H1 (cell line): ENCODE results near the gene CACNB2. TPM values are rescaled to one million over a fixed set of nuclear protein-coding genes. Genes with fewer than 3 reads are reported as not detected.

ENCODE experiments used
- CTCF ChIA-PET: fragments of 300-600 bp; sonication (Branson Sonifier 250); formaldehyde crosslinking; loops from one replicate; lab custom pipeline; 2021; ENCODE audit not compliant: partially characterized antibody; lab: Charles Lee
- POLR2A ChIA-PET: fragments of 300-600 bp; sonication (Branson Sonifier 250); formaldehyde crosslinking; loops from one replicate; lab custom pipeline; 2021; ENCODE audit warnings: inconsistent platforms; ENCODE audit not compliant: partially characterized antibody; lab: Charles Lee
- DNase-seq, 2 experiments: peaks; one replicate each; pipeline versions ENCODE4 v3.0.0 to v3.0.0-alpha.2; 2010 to 2022; ENCODE audit warnings: low spot score in 2 of 2, low read depth in 1 of 2, mixed read lengths in 1 of 2
- FAIRE-seq: peaks from 2 replicates; lab custom pipeline; 2011; peaks lifted over from hg19 to GRCh38; lab: Jason Lieb, UNC
- H2AFZ ChIP-seq: 2 replicates; pipeline ENCODE4 v1.8.1; 2012; ENCODE audit warnings: low read length, inconsistent platforms
- H2AK5ac ChIP-seq: 2 replicates; pipeline ENCODE4 v1.6.1; 2013; ENCODE audit warnings: low read depth, low read length
- H2BK120ac ChIP-seq: replicated peaks from 2 replicates; pipeline ENCODE3; 2013; ENCODE audit warnings: low read depth, low read length, inconsistent platforms
- H2BK12ac ChIP-seq: 2 replicates; pipeline ENCODE4 v1.6.1; 2013; ENCODE audit warnings: low read depth, low read length
- H2BK15ac ChIP-seq: 2 replicates; pipeline ENCODE4 v1.6.1; 2013; ENCODE audit warnings: low read length
- H2BK20ac ChIP-seq: 2 replicates; pipeline ENCODE4 v1.6.1; 2013; ENCODE audit warnings: low read length
- H2BK5ac ChIP-seq: 2 replicates; pipeline ENCODE4 v1.6.1; 2013; ENCODE audit warnings: low read depth, low read length
- H3K14ac ChIP-seq: 2 replicates; pipeline ENCODE4 v1.6.1; 2013; ENCODE audit warnings: inconsistent platforms; ENCODE audit not compliant: insufficient read length
- H3K18ac ChIP-seq: 2 replicates; pipeline ENCODE4 v1.6.1; 2013; ENCODE audit warnings: low read length; ENCODE audit errors: extremely low read depth
- H3K23ac ChIP-seq: 2 replicates; pipeline ENCODE4 v1.6.1; 2013; ENCODE audit warnings: inconsistent platforms; ENCODE audit not compliant: insufficient read length
- H3K23me2 ChIP-seq: 2 replicates; pipeline ENCODE4 v1.6.1; 2013; ENCODE audit warnings: low read depth, low read length
- H3K27ac ChIP-seq: 2 replicates; pipeline ENCODE4 v1.6.1; 2011; ENCODE audit warnings: low read depth, low read length, inconsistent platforms
- H3K27me3 ChIP-seq, 4 experiments: replicated peaks in 1 of 4; 1 replicate in 1 of 4; 2 replicates in 3 of 4; pipeline versions ENCODE4 v1.6.1 to v1.8.1; 2011 to 2013; ENCODE audit warnings: low read length in 3 of 4, mild to moderate bottlenecking in 3 of 4, inconsistent platforms in 2 of 4, mixed read lengths in 2 of 4, moderate library complexity in 1 of 4; ENCODE audit not compliant: control insufficient read depth in 3 of 4, insufficient read depth in 3 of 4; ENCODE audit errors: extremely low read depth in 1 of 4
- H3K36me3 ChIP-seq, 4 experiments: 2 replicates each; pipeline versions ENCODE4 v1.6.1 to v1.8.1; 2011 to 2013; ENCODE audit warnings: mild to moderate bottlenecking in 4 of 4, low read length in 3 of 4, moderate library complexity in 2 of 4, control low read depth in 1 of 4, inconsistent platforms in 1 of 4; ENCODE audit not compliant: insufficient read depth in 4 of 4, control insufficient read depth in 2 of 4
- H3K4ac ChIP-seq: replicated peaks from 2 replicates; pipeline ENCODE3; 2013; ENCODE audit warnings: low read length, low read depth, mixed read lengths, inconsistent platforms; ENCODE audit not compliant: insufficient read length
- H3K4me1 ChIP-seq, 4 experiments: replicated peaks in 1 of 4; 1 replicate in 1 of 4; 2 replicates in 3 of 4; pipeline versions ENCODE4 v1.6.1 to v1.8.1; 2011 to 2013; ENCODE audit warnings: low read length in 3 of 4, inconsistent platforms in 2 of 4, mixed read lengths in 1 of 4; ENCODE audit not compliant: insufficient read depth in 4 of 4, control insufficient read depth in 3 of 4
- H3K4me2 ChIP-seq, 2 experiments: 2 replicates each; pipeline versions ENCODE4 v1.6.1 to v1.8.1; 2011 to 2013; ENCODE audit warnings: low read depth in 2 of 2, low read length in 2 of 2, control low read depth in 1 of 2, inconsistent platforms in 1 of 2, mild to moderate bottlenecking in 1 of 2; ENCODE audit not compliant: insufficient read depth in 1 of 2
- H3K4me3 ChIP-seq, 4 experiments: fragments of 200-600, 300-600 bp in 1 of 4; sonication (generic), shearing (Covaris generic), sonication (Bioruptor Twin) in 1 of 4; 2 replicates each; pipeline versions ENCODE4 v1.5.1 to v1.8.1; 2011 to 2016; ENCODE audit warnings: low read length in 4 of 4, low read depth in 3 of 4, control low read depth in 2 of 4, inconsistent platforms in 2 of 4, mild to moderate bottlenecking in 2 of 4, mixed read lengths in 1 of 4, moderate library complexity in 1 of 4; ENCODE audit not compliant: insufficient read depth in 2 of 4; ENCODE audit errors: extremely low read depth in 1 of 4
- H3K56ac ChIP-seq: replicated peaks from 2 replicates; pipeline ENCODE3; 2013; ENCODE audit warnings: low read depth, mild to moderate bottlenecking, mixed read lengths, low read length, inconsistent platforms; ENCODE audit not compliant: insufficient read length
- H3K79me1 ChIP-seq: 2 replicates; pipeline ENCODE4 v1.6.1; 2013; ENCODE audit warnings: low read depth, low read length, control low read depth
- H3K79me2 ChIP-seq, 2 experiments: 2 replicates each; pipeline versions ENCODE4 v1.6.1 to v1.8.1; 2012 to 2013; ENCODE audit warnings: low read length in 2 of 2, mild to moderate bottlenecking in 2 of 2, inconsistent platforms in 1 of 2; ENCODE audit not compliant: insufficient read depth in 2 of 2, control insufficient read depth in 1 of 2
- H3K9ac ChIP-seq, 4 experiments: replicated peaks in 1 of 4; 1 replicate in 1 of 4; 2 replicates in 3 of 4; pipeline versions ENCODE4 v1.6.1 to v1.8.1; 2011 to 2013; ENCODE audit warnings: low read depth in 3 of 4, low read length in 3 of 4, control low read depth in 2 of 4, mild to moderate bottlenecking in 2 of 4, moderate library complexity in 2 of 4, inconsistent platforms in 1 of 4; ENCODE audit errors: extremely low read depth in 1 of 4
- H3K9me3 ChIP-seq, 2 experiments: 2 replicates each; pipeline versions ENCODE4 v1.6.1 to v1.8.1; 2012 to 2013; ENCODE audit warnings: mild to moderate bottlenecking in 2 of 2, moderate library complexity in 2 of 2, control low read depth in 1 of 2, inconsistent platforms in 1 of 2, low read depth in 1 of 2, low read length in 1 of 2, mixed read lengths in 1 of 2; ENCODE audit not compliant: insufficient read depth in 2 of 2
- H4K20me1 ChIP-seq, 2 experiments: replicated peaks in 1 of 2; 2 replicates each; pipeline versions ENCODE3 to v1.8.1; 2011 to 2013; ENCODE audit warnings: inconsistent platforms in 2 of 2, low read length in 2 of 2, mild to moderate bottlenecking in 1 of 2; ENCODE audit not compliant: insufficient read depth in 2 of 2, control insufficient read depth in 1 of 2
- H4K5ac ChIP-seq: 2 replicates; pipeline ENCODE4 v1.6.1; 2013; ENCODE audit warnings: low read length, low read depth, mixed read lengths, inconsistent platforms; ENCODE audit not compliant: insufficient read length
- H4K8ac ChIP-seq: 2 replicates; pipeline ENCODE4 v1.8.0; 2013; ENCODE audit warnings: mild to moderate bottlenecking, moderate library complexity, low read length, inconsistent platforms; ENCODE audit not compliant: insufficient read depth; ENCODE audit errors: extremely low read depth
- H4K91ac ChIP-seq: replicated peaks from 2 replicates; pipeline ENCODE3; 2013; ENCODE audit warnings: low read length, mixed read lengths, inconsistent platforms; ENCODE audit not compliant: insufficient read length
- KDM1A ChIP-seq: fragments of 200-600, 300-600 bp; sonication (generic); IDR thresholded peaks from 2 replicates; pipeline ENCODE4 v1.7.1; 2016; ENCODE audit warnings: mild to moderate bottlenecking, low read length, borderline replicate concordance
- KDM5A ChIP-seq: fragments of 200-600 bp; IDR thresholded peaks from 2 replicates; pipeline ENCODE4 v1.7.1; 2012; ENCODE audit warnings: mild to moderate bottlenecking, low read length, inconsistent platforms, mixed read lengths
- NRF1 ChIP-seq: IDR thresholded peaks from 2 replicates; pipeline ENCODE4 v1.6.1; 2011; ENCODE audit warnings: mild to moderate bottlenecking, low read depth, low read length, improper control_type of control experiment
- RXRA ChIP-seq: IDR thresholded peaks from 2 replicates; pipeline ENCODE4 v1.6.1; 2011; ENCODE audit warnings: low read depth, mild to moderate bottlenecking, low read length, moderate library complexity; ENCODE audit not compliant: insufficient read depth
- SIX5 ChIP-seq: IDR thresholded peaks from 2 replicates; pipeline ENCODE4 v1.6.1; 2011; ENCODE audit warnings: mild to moderate bottlenecking, low read depth, low read length
- TEAD4 ChIP-seq: IDR thresholded peaks from 2 replicates; pipeline ENCODE4 v1.6.1; 2012; ENCODE audit warnings: low read depth, low read length, inconsistent platforms, mixed read lengths
- YY1 ChIP-seq: IDR thresholded peaks from 2 replicates; pipeline ENCODE4 v1.6.1; 2011; ENCODE audit warnings: low read depth, mild to moderate bottlenecking, low read length
- polyA plus RNA-seq, 7 experiments: library from polyadenylated mRNA; depleted of rRNA in 3 of 7; stranded (reverse) in 5 of 7; unstranded in 2 of 7; fragments of >200 nt in 5 of 7; fragments of 200-250 nt in 2 of 7; gene quantifications; 1 replicate in 5 of 7; 2 replicates in 1 of 7; 4 replicates in 1 of 7; pipeline versions ENCODE4 v1.2.1 to v1.2.3, GENCODE V29; 2011 to 2013; ENCODE audit warnings: missing spikeins in 2 of 7, mixed read lengths in 2 of 7
- total RNA-seq: library from RNA; stranded (reverse); fragmentation: NEBNext Ultra II Directional; extraction: Animal tissue kit (Norgen Biotek cat#: 25700); gene quantifications from 2 replicates; pipeline ENCODE4 v1.2.1, GENCODE V29; 2021

Gene CACNB2
- total and polyA plus RNA-seq, 2 of the 8 experiments (the other 6 are each of a cell fraction or from before 2014, with no cell fraction given), result 2.4 to 3.2 TPM

GRCh38 chr10:18155321-18155720 is 15.1 kb downstream of the CACNB2 start:
- TF ChIP-seq KDM1A, result no peak
- TF ChIP-seq RXRA, result no peak
- no peak for TF ChIP-seq TEAD4
- TF ChIP-seq NRF1, result no peak
- no peak for TF ChIP-seq YY1
- no peak for TF ChIP-seq KDM5A
- TF ChIP-seq SIX5, result no peak
- Histone ChIP-seq H2BK5ac (no peak overlapping the region), H3K36me3 (no peaks in the 10 kb centered on the region), H3K4me3 (no peak overlapping the region), H3K4me2 (no peak overlapping the region), H3K4ac (no peak overlapping the region), H3K9me3 (no peaks in the 10 kb centered on the region), H3K79me1 (no peaks in the 10 kb centered on the region), H4K8ac (no peak overlapping the region), H2AFZ (no peak overlapping the region), H2AK5ac (no peak overlapping the region), H3K56ac (no peak overlapping the region), H4K5ac (no peak overlapping the region), H3K79me2 (no peaks in the 10 kb centered on the region), H3K27me3 (no peaks in the 10 kb centered on the region), H2BK12ac (no peak overlapping the region), H3K18ac (no peak overlapping the region), H3K23ac (no peak overlapping the region), H2BK120ac (no peak overlapping the region), H2BK15ac (no peak overlapping the region), H3K9ac (no peak overlapping the region), H3K23me2 (no peaks in the 10 kb centered on the region), H3K27ac (no peak overlapping the region), H3K14ac (no peak overlapping the region), H4K91ac (no peak overlapping the region), H3K4me1 (no peaks in the 10 kb centered on the region), H2BK20ac (no peak overlapping the region), H4K20me1 (no peaks in the 10 kb centered on the region)
- no peak for DNase-seq
- no peak for FAIRE-seq
- CTCF ChIA-PET, result interaction anchor here (0.7 to 1.6 kb wide), 2 partner anchors 17 to 46 kb away, joined by 3 to 4 read pairs; no protein-coding TSS in a partner anchor
- POLR2A ChIA-PET, result no interaction called here
